H1 (cell line): ENCODE data around the gene PATL2. TPM values are rescaled to one million over a fixed set of nuclear protein-coding genes. Genes with fewer than 3 reads are reported as not detected.

ENCODE experiments used
- CHD7 ChIP-seq: fragments of 300-600 bp; sonication (generic); IDR thresholded peaks from 2 replicates; pipeline ENCODE4 v1.7.1; 2012; ENCODE audit warnings: low read length, moderate library complexity, mild to moderate bottlenecking, inconsistent platforms; ENCODE audit not compliant: insufficient replicate concordance
- RAD21 ChIP-seq, 2 experiments: IDR thresholded peaks in 1 of 2; conservative IDR thresholded peaks in 1 of 2; 2 replicates each; pipeline ENCODE4 v1.6.1; 2011; ENCODE audit warnings: low read depth in 2 of 2, low read length in 2 of 2, improper control_type of control experiment in 1 of 2, inconsistent platforms in 1 of 2, mild to moderate bottlenecking in 1 of 2, moderate library complexity in 1 of 2
- polyA plus RNA-seq, 7 experiments: library from polyadenylated mRNA; depleted of rRNA in 3 of 7; stranded (reverse) in 5 of 7; unstranded in 2 of 7; fragments of >200 nt in 5 of 7; fragments of 200-250 nt in 2 of 7; gene quantifications; 1 replicate in 5 of 7; 2 replicates in 1 of 7; 4 replicates in 1 of 7; pipeline versions ENCODE4 v1.2.1 to v1.2.3, GENCODE V29; 2011 to 2013; ENCODE audit warnings: missing spikeins in 2 of 7, mixed read lengths in 2 of 7
- total RNA-seq: library from RNA; stranded (reverse); fragmentation: NEBNext Ultra II Directional; extraction: Animal tissue kit (Norgen Biotek cat#: 25700); gene quantifications from 2 replicates; pipeline ENCODE4 v1.2.1, GENCODE V29; 2021

PATL2 gene
- total and polyA plus RNA-seq, 2 of the 8 experiments (the other 6 are each of a cell fraction or from before 2014, with no cell fraction given): 0.65 to 1.3 TPM

GRCh38 chr15:44659056-44659455 lies 52.1 kb downstream of the PATL2 start (continued):
- TF ChIP-seq CHD7 (no peak), RAD21 (IDR thresholded peaks at IDR 0.05 in 1 of 2, conservative IDR thresholded peaks at IDR 0.05 in 1 of 2; ENCODE audit: low read depth in 2 of 2, low read length in 2 of 2) (no peak)
